ENCODE measurements around the gene AGER.

- no peak for TF ChIP-seq EP300 (IDR thresholded peaks at IDR 0.05)
- no peak for TF ChIP-seq POLR2A (IDR thresholded peaks at IDR 0.05)
Measured at GRCh38 chr6:32167761-32168262, 16.2 kb downstream of the AGER start.

Data from sigmoid colon (tissue), 4 donors.